ENCODE data around the gene SLC2A4. TPM values are rescaled to one million over a fixed set of nuclear protein-coding genes. Genes with fewer than 3 reads are reported as not detected.

The SLC2A4 gene
- total RNA-seq, 1 donor, result under 0.01 TPM

DNA sequence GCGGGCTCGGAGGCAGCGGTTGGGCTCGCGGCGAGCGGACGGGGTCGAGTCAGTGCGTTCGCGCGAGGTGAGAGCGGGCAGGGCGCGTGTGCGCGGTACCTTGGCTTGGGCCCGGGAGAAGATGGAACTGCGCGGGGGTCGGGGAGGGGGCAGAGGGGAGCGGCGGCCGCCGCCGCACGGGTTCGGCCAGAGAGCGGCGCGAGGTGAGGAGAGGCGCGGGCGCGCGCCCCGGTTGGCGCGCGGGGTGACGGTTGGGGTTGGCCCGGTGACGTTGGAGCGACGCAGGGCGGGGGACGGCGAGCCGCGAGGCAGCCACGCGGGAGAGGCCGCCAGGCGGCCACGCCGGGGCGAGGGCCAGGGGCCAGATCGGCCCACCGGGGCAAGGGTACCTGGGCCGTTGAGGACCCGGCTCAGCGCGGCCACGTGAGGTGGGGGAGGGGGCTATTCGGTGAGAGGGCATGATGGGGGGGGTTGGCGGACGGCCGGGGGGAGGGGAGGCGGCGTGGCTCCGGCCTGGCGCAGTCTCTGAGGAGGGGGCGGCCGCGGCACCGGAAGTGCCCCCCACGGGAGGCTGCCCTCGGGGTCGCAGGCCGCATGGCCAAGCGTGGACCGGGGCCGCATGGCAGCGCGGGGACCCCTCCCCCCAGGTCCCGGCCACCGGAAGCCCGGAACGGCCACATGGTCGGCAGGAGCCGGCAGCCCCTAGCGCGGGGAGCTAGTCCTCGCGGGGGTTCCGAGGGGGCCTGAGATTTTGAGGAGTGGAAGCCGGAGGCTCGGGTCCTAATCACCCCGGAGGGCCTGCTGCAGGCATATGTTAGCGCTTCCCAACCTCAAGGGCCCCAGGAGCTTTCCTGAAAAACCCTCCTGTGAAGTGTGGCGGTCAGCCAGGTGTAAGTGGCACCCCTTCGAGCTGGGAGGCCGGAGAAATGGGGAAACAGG is 26.4 kb downstream of the SLC2A4 start:
- peak overlapping the region; percentile 75 for H3K4me3 ChIP-seq (ENCODE audit: low read depth, low read length)
- TF ChIP-seq, protein P1, sequence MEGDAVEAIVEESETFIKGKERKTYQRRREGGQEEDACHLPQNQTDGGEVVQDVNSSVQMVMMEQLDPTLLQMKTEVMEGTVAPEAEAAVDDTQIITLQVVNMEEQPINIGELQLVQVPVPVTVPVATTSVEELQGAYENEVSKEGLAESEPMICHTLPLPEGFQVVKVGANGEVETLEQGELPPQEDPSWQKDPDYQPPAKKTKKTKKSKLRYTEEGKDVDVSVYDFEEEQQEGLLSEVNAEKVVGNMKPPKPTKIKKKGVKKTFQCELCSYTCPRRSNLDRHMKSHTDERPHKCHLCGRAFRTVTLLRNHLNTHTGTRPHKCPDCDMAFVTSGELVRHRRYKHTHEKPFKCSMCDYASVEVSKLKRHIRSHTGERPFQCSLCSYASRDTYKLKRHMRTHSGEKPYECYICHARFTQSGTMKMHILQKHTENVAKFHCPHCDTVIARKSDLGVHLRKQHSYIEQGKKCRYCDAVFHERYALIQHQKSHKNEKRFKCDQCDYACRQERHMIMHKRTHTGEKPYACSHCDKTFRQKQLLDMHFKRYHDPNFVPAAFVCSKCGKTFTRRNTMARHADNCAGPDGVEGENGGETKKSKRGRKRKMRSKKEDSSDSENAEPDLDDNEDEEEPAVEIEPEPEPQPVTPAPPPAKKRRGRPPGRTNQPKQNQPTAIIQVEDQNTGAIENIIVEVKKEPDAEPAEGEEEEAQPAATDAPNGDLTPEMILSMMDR (IDR thresholded peaks at IDR 0.05; ENCODE audit: insufficient read depth, low read depth, low read length), result no peak
- DNase-seq (ENCODE audit: low read depth), result peak; percentile 36

DNA sequence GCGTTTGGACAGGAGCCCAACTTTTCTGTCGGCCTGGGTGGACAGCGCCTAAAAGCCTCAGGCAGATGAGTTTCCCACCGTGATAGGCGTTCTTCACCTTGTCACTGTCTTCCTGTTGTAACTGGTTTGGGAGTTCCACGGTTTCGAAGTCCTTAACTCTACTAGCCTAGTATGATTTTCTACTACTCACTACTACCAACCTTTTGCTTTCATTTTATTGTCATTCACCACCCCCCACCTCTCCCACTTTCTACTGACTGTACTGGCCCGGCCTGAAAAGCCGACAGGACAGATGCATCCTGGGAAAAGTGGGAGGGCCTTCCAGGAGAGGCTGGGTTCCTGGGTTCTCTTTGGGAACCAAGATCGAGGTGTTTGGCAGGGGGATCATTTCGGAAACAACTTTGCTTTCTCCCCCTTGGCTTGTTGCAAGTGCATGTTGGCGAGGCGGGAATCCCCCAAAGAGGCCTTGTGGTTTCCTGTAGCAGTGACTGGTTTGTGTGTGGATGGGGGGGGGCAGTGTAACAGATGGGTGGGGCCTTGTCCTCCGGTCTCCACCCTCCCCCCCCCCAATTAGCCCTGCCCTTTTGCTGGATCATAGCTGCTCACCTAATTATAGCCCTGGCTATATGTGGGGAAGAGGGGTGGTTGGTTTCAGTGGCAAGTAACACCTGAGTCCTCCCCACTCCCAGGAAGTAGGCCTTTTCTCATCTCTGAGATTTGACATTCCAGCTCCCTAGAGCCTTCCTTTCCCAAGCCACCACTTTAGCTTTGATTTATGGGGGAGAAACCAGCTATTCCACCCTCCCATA is 27.3 kb downstream of the SLC2A4 start:
- TF ChIP-seq, protein P1 (IDR thresholded peaks at IDR 0.05; ENCODE audit: insufficient read depth, low read depth, low read length), result no peak
- H3K4me3 ChIP-seq (ENCODE audit: low read depth, low read length), result peak overlapping the region; percentile 75

DNA sequence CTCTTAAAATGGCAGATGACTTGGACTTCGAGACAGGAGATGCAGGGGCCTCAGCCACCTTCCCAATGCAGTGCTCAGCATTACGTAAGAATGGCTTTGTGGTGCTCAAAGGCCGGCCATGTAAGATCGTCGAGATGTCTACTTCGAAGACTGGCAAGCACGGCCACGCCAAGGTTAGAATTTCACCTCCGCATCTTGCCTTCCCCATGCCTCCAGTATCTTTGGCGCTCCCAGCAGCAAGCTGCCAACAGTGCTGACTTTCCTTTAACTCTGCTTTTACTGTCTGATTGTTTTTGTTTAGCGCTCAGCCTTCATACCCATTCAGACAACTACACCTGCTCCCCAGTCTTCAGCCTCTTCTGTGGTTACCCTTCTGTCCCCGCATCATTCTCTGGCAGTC is 28.1 kb downstream of the SLC2A4 start:
- TF ChIP-seq, protein P1 (IDR thresholded peaks at IDR 0.05; ENCODE audit: insufficient read depth, low read depth, low read length), result no peak
- H3K4me3 ChIP-seq (ENCODE audit: low read depth, low read length), result no peak overlapping the region
- DNase-seq (ENCODE audit: low read depth), result no peak

More for the DNA sequence above, 27.3 kb downstream of the SLC2A4 start:
- peak; percentile 87 for DNase-seq (ENCODE audit: low read depth)

DNA sequence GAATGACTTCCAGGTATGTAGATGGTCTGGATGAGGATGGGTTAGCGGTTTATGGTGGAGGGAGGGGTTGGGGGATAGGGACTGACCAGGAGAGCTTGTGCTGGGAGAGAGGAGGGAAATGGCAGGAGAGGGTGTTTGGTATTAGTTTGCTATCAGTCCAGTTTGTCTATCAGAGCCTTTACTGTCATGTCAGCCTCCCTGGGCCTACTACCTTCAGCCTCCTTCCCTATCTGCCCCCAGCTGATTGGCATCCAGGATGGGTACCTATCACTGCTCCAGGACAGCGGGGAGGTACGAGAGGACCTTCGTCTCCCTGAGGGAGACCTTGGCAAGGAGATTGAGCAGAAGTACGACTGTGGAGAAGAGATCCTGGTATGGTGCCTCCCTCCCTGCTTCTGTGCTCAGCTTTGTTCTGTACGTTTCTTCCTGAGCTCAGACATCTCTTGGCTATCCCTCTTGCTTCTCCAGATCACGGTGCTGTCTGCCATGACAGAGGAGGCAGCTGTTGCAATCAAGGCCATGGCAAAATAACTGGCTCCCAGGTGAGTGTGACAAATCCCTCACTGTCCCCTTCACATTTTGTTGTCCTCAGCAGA is 29.7 kb downstream of the SLC2A4 start:
- no peak overlapping the region for H3K4me3 ChIP-seq (ENCODE audit: low read depth, low read length)
- no peak for DNase-seq (ENCODE audit: low read depth)
- TF ChIP-seq, protein P1 (IDR thresholded peaks at IDR 0.05; ENCODE audit: insufficient read depth, low read depth, low read length), result no peak

DNA sequence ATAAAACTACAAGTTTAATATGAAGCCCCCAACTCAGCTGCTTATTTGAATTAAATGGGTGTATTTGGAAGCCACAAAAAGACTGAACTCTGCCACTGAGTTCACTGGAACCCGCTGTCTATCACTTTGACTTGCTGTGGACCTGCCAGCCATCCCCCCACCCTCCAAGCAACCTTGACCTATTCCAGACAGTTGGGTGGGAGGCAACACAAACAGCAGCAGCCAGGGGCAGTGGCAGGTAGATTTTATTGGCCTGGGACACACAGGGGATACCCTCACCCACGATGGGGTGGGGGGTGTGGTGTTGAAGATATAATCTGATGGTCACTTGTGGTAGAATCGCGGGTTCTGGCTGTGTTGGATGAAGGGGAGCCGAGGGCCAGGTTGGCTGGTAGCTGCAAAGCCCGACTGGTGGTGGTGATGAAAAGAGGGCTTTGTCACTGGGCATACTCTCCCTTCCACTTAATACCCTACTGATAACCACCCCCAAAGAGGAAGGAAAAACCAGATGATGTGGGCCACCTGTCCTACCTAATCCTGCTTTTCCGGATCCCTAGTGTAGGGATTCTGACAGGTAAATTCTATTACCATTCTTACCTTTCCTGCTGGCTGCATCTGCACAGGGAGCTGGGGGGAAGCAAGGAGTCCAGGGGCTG is 31.0 kb downstream of the SLC2A4 start:
- no peak overlapping the region for H3K4me3 ChIP-seq (ENCODE audit: low read depth, low read length)

More for the DNA sequence above, 31.0 kb downstream of the SLC2A4 start:
- TF ChIP-seq, protein P1 (IDR thresholded peaks at IDR 0.05; ENCODE audit: insufficient read depth, low read depth, low read length), result no peak
- DNase-seq (ENCODE audit: low read depth), result no peak
